NCI-H226 (cell line): ENCODE measurements around the gene GYPA.
"Not testable (repeated sequence)": the region's sequence is repeated elsewhere in the genome, so short reads cannot be mapped to it uniquely, and the experiment has no call there.

ENCODE experiments used
- DNase-seq: peaks from one replicate; pipeline ENCODE4 v3.0.0-alpha.2; 2015

Gene GYPA

DNA sequence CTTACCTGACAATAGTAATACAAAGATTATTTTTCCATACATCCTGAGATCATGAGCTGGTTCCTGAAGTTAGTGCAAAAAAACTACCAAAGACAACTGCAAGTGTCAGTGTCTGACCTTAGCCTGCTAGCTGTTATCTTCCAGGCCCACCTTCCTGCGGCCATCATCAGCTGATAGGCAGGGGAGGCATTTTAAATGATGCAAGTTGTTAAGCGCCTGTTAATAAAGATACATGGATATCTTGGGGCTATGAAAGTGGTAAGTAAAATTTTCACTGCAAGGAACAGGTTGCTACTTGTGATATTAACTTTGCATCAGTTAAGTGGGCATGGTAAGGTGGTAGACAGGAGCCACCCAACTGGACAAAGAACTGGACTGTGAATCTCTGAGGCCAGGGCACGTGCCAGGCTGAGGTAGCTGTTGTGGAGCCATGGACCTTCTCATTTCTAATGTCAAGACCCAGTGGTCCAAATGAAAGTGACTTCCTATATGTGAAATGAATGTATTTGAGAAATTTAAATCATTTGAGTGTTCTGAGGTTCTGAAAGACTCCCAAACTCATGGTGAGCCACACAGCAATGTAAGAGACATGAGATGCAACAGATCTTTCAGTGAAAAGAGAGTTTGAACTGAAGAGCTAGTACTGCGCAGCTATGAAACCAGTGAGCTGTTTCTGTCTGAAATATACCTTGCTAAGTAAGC lies at the start of gene GYPA:
GYPA (minus strand) TSS at position 125 of the 702 bp plus-strand sequence; CDS start at position 42, 83 bp downstream.
- not testable (repeated sequence) for DNase-seq

DNA sequence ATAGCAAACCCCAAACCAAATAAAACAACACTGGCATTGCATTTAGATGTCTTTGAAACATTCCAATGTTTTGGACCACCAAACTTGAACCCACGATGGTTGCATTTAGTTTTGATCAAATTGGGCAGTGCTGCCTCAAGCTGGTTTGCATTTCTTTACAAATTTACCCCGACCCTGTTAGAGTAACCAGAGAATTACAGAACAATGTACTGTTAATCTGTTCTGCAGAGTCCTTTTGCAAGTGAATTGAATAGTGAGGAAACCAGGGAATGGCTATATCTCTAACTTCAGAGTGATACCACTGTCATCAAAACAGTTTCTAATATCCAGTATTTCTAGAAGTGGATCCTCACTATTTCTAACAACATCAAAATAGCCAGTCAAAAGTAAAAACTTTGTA lies 49.5 kb upstream of the GYPA start:
- no peak for DNase-seq

DNA sequence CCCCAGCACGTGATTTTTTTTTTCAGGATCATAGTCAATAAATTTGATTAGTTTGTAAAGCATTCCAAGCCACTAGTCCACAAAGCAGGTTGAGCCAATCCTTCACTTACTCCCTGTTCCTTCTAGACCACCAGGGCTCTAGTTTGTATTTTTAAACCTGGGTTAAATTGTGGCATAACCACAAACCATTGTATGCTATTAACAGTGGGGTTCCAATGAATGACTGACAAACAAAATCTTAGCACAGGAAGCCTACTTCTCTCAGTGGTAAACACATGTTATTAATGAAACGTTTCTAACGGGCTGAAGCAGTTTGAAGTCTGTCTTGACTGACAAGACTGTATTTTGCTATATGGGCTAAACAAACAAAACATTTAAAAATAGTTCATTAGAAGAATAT lies 48.6 kb upstream of the GYPA start:
- no peak for DNase-seq

DNA sequence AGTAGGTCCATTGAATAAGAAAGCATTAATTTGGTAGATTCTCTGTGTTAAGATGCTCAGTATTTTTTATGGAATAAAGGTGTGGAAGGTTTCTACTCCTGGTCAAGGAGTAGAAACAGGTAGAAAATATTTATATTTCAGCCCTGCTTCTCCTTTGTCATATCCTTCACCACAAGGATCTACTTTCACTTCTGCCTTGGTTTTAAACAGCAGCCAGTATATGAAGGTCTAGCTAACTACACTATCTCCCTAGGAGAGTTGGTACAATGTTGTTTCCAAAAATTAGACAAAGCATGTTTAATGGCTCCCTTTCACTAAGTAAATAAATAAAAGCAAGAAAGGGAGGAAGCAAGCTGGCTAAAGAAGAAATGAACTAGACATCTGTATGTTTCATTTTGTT lies 44.6 kb upstream of the GYPA start:
- DNase-seq: no peak

DNA sequence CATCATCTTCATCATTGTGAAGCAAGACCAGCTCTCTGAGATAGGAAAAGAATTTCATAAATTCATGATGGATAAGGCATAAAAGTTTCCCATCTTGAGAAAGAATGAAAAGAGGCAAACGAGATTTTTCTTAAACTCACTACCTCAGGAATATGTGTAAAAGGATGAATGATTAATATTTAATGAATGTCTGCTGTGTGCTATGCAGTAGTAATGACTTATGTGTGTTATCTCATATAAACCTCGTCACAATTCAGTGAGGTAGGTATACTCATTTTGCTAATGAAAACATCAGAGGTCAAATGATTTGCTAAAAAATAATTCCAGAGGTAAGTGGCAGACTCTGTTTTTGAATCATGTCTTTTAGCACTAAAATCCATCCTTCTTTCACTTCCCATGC lies 42.6 kb upstream of the GYPA start:
- peak; percentile 19 for DNase-seq

DNA sequence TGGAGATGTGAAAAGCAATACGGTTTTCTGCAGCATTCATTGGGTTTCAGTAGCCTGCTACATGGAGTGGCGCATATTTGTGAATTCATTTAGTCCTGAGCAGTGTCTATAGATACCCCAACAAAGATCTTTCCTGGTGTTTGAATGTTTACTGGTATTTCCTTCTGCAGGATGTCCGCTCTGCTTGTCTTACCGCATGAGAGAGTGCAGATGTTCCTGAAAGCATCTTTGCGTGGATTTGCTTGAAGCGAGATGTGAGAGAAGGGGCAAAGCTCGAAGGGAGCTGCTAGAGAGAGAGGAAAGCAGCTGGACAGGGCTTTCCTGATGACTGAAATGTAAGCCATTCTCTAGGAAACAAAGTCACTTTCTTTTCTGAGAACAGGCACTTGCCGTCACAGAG lies 40.9 kb upstream of the GYPA start:
- DNase-seq: no peak

DNA sequence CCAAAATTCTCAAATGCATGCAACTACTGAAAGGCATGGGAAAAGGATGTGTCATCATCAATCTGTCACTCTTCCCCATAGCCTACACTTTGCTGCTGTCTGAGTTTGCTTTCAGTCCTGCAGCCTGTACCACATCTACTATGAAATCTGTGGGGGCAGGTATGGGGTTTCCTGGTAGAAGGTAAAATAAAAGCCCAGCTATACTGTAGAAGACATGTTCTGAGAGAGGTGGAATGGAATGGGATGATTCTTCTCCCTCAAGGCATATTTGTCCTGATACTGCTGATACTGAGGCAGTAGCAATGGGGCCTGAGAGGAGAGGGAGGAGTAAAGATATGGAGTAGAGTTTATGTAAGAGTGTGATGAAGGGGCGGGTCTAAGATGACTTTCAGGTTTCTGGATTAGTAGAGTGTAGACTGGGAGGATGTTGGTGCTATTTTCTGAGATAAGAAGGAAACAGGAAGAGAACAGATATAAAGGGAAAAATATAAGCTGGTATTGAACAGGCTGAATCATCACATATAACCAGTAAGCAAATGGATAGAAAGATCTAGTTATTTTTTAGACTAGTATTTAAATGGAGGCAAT lies 38.7 kb upstream of the GYPA start:
- peak; percentile 80 for DNase-seq

DNA sequence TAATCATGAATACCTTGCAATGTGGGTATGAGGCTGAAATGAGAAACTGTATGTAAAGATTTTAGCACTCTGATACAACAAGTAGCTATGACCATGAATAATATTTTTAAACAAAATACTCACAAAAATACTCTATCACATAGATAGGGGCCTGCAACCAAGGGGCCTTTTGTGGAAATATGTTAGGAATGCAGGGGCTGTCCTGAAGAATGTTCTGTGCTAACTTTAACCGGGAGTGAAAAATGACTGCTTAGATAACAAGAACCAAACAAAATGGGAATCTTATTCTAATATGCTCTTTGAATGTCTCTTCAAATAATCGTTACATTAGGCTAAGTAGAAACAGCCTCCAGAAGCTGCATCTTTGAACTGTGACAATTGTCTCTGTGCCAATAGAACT lies 37.9 kb upstream of the GYPA start:
- DNase-seq: peak; percentile 54

DNA sequence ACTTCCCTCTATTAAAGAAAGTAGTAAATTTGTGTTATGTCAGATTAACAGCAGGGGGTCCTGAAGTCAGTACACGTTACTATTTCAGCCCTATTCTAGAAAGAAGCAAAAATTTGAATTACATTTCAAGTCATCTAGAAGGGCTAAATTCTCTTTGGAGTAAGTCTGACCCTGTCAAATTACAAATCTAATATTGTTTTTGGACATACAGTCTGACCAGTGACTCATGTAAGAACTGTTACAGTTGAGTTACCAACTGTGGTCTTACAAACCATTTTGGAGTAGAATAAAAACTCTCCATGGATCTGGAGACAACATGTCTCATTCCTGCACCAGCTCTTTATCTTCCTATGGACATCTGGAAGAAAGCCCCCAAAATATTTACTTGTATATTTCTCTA lies 36.0 kb upstream of the GYPA start:
- DNase-seq: no peak

DNA sequence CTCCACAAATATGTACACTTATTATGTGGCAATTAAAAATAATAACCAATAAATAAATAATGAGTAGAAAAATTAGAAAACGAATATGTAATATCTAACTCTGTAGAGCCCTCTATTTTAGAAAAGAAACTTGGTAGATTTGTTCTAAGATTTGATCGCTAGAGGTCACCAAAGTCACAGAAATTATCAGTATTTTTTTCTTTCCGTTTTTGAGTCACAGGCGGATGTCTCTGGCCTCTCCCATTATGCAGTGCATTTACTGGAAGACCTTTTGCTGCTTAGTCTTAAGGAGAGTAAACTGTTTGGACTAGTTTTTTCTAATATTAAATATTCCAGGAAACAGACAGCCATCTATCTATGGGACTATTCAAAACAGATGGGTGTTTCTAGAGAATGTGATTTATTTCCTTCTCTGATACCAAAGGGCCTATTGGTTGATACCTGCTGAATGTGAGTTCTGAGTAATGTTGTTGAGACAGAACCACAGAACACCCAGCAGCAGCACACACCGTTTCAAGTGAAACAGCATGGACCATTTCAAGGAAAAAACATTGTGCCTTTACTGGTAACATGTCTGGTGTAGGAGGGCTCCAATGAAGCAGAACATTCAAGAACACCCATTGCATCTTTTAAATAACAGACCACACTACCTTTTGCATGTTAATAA lies 34.0 kb upstream of the GYPA start:
- peak; percentile 24 for DNase-seq

DNA sequence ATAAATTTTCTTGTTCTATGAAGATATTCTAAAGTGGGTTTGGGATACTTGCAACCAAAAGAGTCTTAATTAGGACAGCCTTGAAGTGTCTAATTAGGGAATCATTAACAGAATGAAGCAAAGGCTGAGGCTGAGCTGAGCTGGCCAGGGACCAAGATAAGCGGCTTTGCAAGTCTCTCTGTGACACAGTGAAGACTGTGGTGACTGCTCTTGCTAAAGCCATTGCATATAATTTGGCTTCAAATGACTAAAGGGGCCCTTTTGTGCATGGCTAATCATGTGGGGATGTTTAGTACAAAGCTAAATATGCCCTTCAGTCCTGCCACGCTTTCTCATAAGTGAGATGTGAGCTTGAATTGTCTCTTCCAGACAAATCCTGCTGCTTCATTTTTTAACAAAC lies 31.2 kb upstream of the GYPA start:
- no peak for DNase-seq

DNA sequence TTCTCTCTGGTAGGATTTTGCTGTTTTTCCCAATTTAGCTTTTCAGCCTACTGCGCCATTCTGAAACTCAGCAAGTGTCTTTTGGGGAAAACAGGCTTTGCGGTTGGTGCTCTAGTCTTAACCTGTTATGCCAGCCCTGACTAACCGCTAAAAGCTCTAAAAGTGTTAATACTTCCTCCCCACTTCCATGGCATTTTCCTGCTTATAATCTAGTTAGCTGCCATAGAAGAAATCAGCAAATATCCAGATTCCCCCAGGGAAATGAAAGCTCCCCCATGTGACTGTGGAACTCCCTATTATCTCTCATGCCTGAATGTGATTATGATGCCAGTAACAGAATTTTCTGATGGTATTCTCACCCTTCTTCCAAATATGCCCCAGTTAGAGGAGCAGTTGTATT lies 28.7 kb upstream of the GYPA start:
- no peak for DNase-seq

DNA sequence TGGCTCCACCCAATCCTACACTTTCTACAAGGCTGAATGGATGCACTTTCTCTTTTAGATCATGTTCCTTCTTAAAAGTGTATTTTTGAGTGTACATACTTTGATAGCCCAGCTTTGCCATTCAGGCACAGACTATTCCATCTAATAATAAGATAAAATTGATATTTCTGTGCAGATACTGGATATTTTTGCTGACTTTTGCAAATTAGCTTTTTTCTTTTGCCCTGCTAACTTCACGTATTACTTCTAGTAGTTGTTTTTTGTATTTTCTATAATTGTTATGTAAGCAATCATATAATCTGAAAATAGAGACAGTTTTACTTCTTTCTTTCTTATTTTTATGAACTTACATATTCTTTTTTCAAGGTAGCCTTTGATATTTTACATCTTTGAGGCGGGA lies 13.5 kb upstream of the GYPA start:
- no peak for DNase-seq

DNA sequence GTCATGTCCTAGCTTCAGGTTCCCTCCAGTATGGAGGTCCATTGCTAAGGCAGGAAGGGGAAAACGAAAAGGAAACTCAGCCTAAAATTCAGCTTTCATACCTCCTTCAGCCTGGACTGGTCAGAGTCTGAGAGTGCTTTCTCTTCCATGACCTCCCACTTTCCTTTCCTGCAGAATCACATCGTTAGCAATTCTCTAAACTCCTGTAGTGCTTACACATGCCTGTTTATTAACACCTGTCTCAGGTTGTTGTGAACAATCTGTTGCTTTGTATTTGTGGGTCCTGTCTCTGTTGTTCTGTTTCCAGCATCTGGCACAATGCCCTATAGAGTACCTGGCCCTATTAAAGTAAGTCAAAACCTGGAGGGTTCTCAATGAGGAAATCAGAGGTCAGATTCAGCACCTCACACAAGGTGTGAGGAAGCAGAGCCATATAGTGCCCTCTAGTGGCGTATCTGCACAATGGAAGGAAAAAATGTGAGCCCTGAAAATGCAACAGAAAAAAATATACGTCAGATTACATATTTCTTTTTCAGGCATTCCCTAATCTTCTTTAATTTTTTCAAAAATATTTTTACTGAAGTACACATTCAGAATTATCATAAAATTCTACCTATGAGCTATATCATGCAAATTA lies 2.3 kb upstream of the GYPA start:
- not testable (repeated sequence) for DNase-seq

DNA sequence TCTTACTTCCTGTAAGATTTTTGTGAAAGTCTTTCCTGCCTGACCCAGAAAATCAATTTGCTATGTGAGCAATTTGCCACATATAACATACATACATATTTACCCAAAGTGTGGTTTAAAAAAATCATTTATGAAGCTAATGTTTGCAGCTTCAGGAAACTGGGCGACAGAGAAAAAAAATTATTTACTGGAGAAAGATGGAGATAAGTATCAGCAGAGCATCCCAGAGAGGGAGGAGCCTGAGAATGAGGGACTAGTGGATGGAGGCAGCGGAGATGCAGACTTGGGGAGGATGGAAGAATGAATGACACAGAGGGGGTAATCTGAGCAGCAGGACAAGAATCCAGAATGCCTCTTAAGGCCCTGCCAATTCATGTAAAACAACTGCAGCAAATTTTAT lies 975 bp upstream of the GYPA start:
- DNase-seq: no peak

DNA sequence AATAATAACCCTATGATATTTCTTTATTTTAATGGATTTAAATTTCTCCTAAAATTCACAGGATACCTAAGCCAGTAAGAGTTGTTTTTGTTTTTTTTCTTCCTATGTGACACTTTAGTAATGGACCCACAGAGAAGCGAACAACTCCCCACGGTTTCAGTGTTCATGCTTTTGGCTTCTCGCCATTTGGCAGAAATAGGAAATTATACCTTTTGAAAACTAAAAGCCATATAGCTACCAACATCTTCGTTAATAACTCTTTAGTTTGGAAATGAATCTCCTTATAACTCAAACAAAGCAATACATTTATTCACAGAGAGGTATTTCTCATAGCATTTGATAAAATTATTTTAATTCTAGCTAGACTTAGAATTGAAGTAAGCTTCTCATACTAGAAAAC lies 527 bp downstream of the GYPA start:
- not testable (repeated sequence) for DNase-seq

DNA sequence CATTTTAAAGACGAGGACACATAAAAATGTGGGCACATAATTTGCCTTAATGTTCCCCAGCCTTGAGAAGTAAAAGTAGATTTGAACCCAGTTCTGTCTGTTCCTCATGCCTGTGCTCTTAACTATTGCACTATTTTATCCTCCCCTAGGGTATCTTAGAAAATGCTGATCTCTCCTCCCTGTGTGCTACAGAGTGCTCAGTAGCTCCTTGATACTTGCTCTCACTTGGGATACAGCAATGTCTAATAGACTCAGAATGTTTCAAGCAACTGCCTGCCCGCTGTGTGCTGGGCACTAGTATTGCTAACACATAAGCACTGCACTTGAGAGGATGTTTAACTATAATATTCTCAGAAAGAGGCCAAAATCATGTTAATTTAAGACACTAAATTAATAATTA lies 971 bp downstream of the GYPA start:
- DNase-seq: not testable (repeated sequence)

DNA sequence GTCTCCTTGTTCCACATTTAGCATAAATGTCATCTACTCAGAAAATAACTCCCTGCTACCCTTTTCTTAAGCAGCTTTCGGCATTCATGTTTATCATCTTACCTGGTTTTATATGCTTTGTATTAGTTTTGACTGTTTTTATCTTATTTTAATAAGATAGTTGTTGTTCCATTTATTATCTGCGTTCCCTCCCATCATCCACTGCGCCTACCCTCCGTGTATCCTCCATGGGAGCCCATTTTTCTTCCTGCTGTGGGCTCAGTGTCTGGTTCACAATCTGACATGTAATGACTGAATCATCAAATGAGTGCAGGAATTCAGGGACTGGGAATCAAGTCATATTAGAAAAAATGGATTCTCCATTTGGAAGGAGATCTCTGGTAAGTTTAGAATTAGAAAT lies 2.3 kb downstream of the GYPA start:
- DNase-seq: not testable (repeated sequence)

DNA sequence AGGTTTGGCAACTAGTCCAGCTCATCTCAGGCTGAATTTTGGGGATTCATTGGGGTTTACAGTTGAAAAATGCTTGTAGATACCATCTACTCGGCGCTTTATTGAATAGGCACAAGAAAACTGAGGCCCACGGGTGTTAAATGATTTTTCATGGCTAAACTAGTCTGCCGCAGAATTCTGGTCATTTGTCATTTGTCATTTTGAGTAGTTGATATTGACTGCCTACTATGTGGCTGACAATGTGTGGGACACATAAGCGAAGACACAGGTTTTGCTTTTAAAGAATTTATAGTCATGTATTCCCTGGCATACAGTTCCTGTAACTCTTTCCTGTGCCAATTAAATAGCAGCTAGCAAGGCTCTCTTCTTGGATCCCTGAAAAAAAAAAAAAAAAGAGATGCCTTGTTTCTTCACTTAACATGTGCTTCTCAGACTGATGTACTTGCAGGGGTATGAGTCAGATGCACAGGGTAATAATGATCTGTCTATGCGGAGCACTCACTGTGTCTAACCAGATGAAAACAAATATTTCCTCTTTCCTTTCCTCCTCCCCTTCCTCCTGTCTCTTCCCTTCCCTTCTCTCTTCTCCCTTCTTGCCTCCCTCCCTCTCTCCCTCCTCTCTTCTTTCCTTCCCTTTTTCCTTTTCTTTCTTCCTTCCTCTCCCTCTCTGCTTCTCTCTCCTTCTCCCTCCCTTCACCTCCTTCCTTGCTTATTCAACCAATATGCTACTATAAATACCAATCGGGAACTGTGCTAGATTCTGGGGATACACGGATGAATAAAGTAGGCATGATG lies 3.2 kb downstream of the GYPA start:
- not testable (repeated sequence) for DNase-seq

DNA sequence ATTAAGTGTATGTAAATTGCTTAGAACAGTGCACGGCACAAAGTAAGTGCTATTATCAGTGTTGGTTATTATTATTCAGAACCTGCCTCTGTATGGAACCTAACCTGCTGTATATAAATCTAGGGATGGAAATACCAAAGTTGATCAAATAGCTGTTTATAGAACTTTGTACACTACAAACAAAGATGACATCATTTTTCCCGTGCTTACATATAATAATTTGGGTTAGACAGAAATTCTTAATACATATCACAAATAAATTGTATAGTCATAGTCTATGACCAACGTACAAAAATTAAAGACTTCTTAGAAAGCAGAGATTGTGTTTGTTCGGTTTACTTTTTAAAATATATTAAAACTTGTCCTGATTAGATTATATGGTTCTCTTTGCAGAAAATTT lies 4.3 kb downstream of the GYPA start:
- not testable (repeated sequence) for DNase-seq

DNA sequence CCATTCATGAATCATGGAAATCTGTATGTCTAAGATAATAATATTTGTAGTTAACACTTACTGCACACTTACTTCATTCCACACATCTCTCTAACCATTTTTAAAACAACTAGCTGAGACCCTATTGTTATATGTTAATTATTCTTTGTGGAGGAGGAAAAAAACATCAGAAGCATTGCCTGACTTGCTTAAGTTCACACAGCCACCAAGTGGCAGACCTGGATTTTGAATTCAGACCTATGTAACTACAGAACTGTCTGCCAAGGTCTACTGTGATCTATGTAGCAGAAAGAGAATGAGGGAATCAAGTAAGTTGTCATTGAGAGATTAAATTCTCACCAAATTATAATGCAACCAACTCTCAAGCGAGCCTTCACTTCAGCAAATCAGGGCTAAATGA lies 10.4 kb downstream of the GYPA start:
- not testable (repeated sequence) for DNase-seq

DNA sequence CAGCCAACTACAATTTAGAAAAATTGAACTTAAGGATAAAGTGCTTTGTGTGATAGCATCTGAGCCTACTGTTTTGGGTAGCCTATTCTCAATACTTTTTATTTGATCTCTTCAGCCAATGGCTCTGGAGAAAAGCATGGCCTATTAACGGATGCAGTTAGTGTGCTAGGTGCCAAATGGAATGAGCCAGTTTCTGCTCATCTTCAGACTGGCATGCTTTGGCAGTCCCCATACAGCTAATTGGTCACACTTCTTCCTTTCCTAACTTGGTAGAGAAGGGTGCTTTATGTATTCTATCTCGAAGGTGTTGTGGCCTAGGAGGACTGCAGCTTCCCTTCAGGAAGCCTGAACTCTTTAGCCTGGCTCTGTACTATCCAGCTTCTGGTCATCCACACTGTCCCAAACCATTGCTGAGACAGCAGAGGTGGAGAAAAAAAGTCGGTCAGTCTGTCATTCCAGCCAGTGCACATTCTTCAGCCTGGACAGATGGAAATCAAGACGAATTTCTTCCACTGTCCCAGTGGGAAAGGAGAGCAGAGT lies 11.1 kb downstream of the GYPA start:
- not testable (repeated sequence) for DNase-seq
